Stromal cell of bone marrow (primary cell): ENCODE data around the gene TRAF3IP1.
"Not testable (repeated sequence)": the region's sequence is repeated elsewhere in the genome, so short reads cannot be mapped to it uniquely, and the experiment has no call there.

Experiments
- DNase-seq: peaks from one replicate; pipeline ENCODE4 v3.0.0-alpha.2; 2012; ENCODE audit warnings: low read depth

Gene TRAF3IP1

GRCh38 chr2:238308177-238308576 is 12.1 kb upstream of the TRAF3IP1 start:
- DNase-seq, result no peak

- not testable (repeated sequence) for DNase-seq
Observed at GRCh38 chr2:238310721-238311120, 9.6 kb upstream of the TRAF3IP1 start.

GRCh38 chr2:238313289-238313990 is 6.9 kb upstream of the TRAF3IP1 start:
- DNase-seq, result no peak

- no peak for DNase-seq
Observed at GRCh38 chr2:238313991-238314350, 6.3 kb upstream of the TRAF3IP1 start.

GRCh38 chr2:238314576-238314975 is 5.7 kb upstream of the TRAF3IP1 start:
- no peak for DNase-seq

- no peak for DNase-seq
Observed at GRCh38 chr2:238315031-238315595, 5.2 kb upstream of the TRAF3IP1 start.

- no peak for DNase-seq
Observed at GRCh38 chr2:238320648-238321281, 447 bp downstream of the TRAF3IP1 start.

- no peak for DNase-seq
Observed at GRCh38 chr2:238321467-238321866, 1.1 kb downstream of the TRAF3IP1 start.

- no peak for DNase-seq
Observed at GRCh38 chr2:238322001-238322411, 1.7 kb downstream of the TRAF3IP1 start.

- not testable (repeated sequence) for DNase-seq
Observed at GRCh38 chr2:238324248-238324647, 3.9 kb downstream of the TRAF3IP1 start.

GRCh38 chr2:238325694-238326093 is 5.4 kb downstream of the TRAF3IP1 start:
- DNase-seq, result no peak

- DNase-seq, result no peak
Observed at GRCh38 chr2:238326801-238327365, 6.6 kb downstream of the TRAF3IP1 start.

- DNase-seq, result no peak
Observed at GRCh38 chr2:238327751-238328150, 7.4 kb downstream of the TRAF3IP1 start.

GRCh38 chr2:238330391-238330790 is 10.1 kb downstream of the TRAF3IP1 start:
- no peak for DNase-seq

GRCh38 chr2:238331916-238332315 is 11.6 kb downstream of the TRAF3IP1 start:
- DNase-seq, result no peak

GRCh38 chr2:238334885-238335284 is 14.6 kb downstream of the TRAF3IP1 start:
- DNase-seq, result no peak

GRCh38 chr2:238335591-238335990 is 15.3 kb downstream of the TRAF3IP1 start:
- not testable (repeated sequence) for DNase-seq

GRCh38 chr2:238336151-238336550 is 15.8 kb downstream of the TRAF3IP1 start:
- DNase-seq, result no peak

- DNase-seq, result no peak
Observed at GRCh38 chr2:238336793-238337444, 16.6 kb downstream of the TRAF3IP1 start.

GRCh38 chr2:238337846-238338245 is 17.5 kb downstream of the TRAF3IP1 start:
- no peak for DNase-seq

GRCh38 chr2:238338710-238339394 is 18.5 kb downstream of the TRAF3IP1 start:
- no peak for DNase-seq

- no peak for DNase-seq
Observed at GRCh38 chr2:238339395-238339780, 19.1 kb downstream of the TRAF3IP1 start.
